Rectal smooth muscle tissue (tissue), 1 donor: Measurements from ENCODE around the gene CAMTA1.

Experiments
- H3K27ac ChIP-seq: one replicate; pipeline ENCODE4 v1.7.0; 2013; ENCODE audit warnings: low read depth, low read length, inconsistent platforms
- H3K27me3 ChIP-seq: one replicate; pipeline ENCODE4 v1.7.0; 2013; ENCODE audit warnings: low read length; ENCODE audit not compliant: control insufficient read depth, insufficient read depth
- H3K36me3 ChIP-seq: one replicate; pipeline ENCODE4 v1.7.0; 2013; ENCODE audit warnings: low read length; ENCODE audit not compliant: control insufficient read depth, insufficient read depth
- H3K4me1 ChIP-seq: one replicate; pipeline ENCODE4 v1.7.0; 2013; ENCODE audit warnings: low read length; ENCODE audit not compliant: control insufficient read depth, insufficient read depth
- H3K4me3 ChIP-seq: one replicate; pipeline ENCODE4 v1.7.0; 2013; ENCODE audit warnings: low read length
- H3K9ac ChIP-seq: one replicate; pipeline ENCODE4 v1.7.0; 2013; ENCODE audit warnings: low read length

The CAMTA1 gene

GRCh38 chr1:7538849-7539768 is 753.9 kb downstream of the CAMTA1 start:
- Histone ChIP-seq H3K4me3 (no peak overlapping the region), H3K27ac (no peak overlapping the region), H3K27me3 (peaks cover 2% of the 10 kb centered on the region), H3K4me1 (no peaks in the 10 kb centered on the region), H3K9ac (no peak overlapping the region), H3K36me3 (no peaks in the 10 kb centered on the region)

- peaks cover 2% of the 10 kb centered on the region for H3K27me3 ChIP-seq
- no peak overlapping the region for H3K27ac ChIP-seq
- no peak overlapping the region for H3K9ac ChIP-seq
- H3K4me1 ChIP-seq, result no peaks in the 10 kb centered on the region
- H3K4me3 ChIP-seq, result no peak overlapping the region
- no peaks in the 10 kb centered on the region for H3K36me3 ChIP-seq
Measured at GRCh38 chr1:7539769-7540175, 754.5 kb downstream of the CAMTA1 start.

GRCh38 chr1:7540816-7541215 is 755.6 kb downstream of the CAMTA1 start:
- Histone ChIP-seq H3K9ac (no peak overlapping the region), H3K27ac (no peak overlapping the region), H3K27me3 (peaks cover 2% of the 10 kb centered on the region), H3K36me3 (no peaks in the 10 kb centered on the region), H3K4me1 (no peaks in the 10 kb centered on the region), H3K4me3 (no peak overlapping the region)

GRCh38 chr1:7541629-7542028 is 756.4 kb downstream of the CAMTA1 start:
- Histone ChIP-seq H3K9ac (no peak overlapping the region), H3K27me3 (peaks cover 2% of the 10 kb centered on the region), H3K4me3 (no peak overlapping the region), H3K4me1 (no peaks in the 10 kb centered on the region), H3K27ac (no peak overlapping the region), H3K36me3 (no peaks in the 10 kb centered on the region)

GRCh38 chr1:7543718-7544090 is 758.5 kb downstream of the CAMTA1 start:
- Histone ChIP-seq H3K4me1 (no peaks in the 10 kb centered on the region), H3K27me3 (no peaks in the 10 kb centered on the region), H3K27ac (no peak overlapping the region), H3K36me3 (no peaks in the 10 kb centered on the region), H3K4me3 (no peak overlapping the region), H3K9ac (no peak overlapping the region)

GRCh38 chr1:7549277-7550161 is 764.3 kb downstream of the CAMTA1 start:
- Histone ChIP-seq H3K36me3 (no peaks in the 10 kb centered on the region), H3K4me1 (no peaks in the 10 kb centered on the region), H3K27me3 (peaks cover 3% of the 10 kb centered on the region), H3K27ac (no peak overlapping the region), H3K9ac (no peak overlapping the region), H3K4me3 (no peak overlapping the region)

- Histone ChIP-seq H3K27me3 (peaks cover 3% of the 10 kb centered on the region), H3K27ac (no peak overlapping the region), H3K4me3 (no peak overlapping the region), H3K36me3 (no peaks in the 10 kb centered on the region), H3K9ac (no peak overlapping the region), H3K4me1 (no peaks in the 10 kb centered on the region)
Measured at GRCh38 chr1:7550261-7550865, 765.1 kb downstream of the CAMTA1 start.

- no peak overlapping the region for H3K9ac ChIP-seq
Measured at GRCh38 chr1:7550981-7551380, 765.7 kb downstream of the CAMTA1 start.

GRCh38 chr1:7551442-7551841 is 766.2 kb downstream of the CAMTA1 start:
- H3K4me1 ChIP-seq, result no peaks in the 10 kb centered on the region
- no peak overlapping the region for H3K4me3 ChIP-seq
- no peaks in the 10 kb centered on the region for H3K36me3 ChIP-seq
- H3K27me3 ChIP-seq, result peaks cover 3% of the 10 kb centered on the region
- no peak overlapping the region for H3K9ac ChIP-seq
- H3K27ac ChIP-seq, result no peak overlapping the region

More at GRCh38 chr1:7550981-7551380, 765.7 kb downstream of the CAMTA1 start:
- no peak overlapping the region for H3K27ac ChIP-seq
- no peak overlapping the region for H3K4me3 ChIP-seq
- no peaks in the 10 kb centered on the region for H3K36me3 ChIP-seq
- H3K4me1 ChIP-seq, result no peaks in the 10 kb centered on the region
- peaks cover 3% of the 10 kb centered on the region for H3K27me3 ChIP-seq

- no peak overlapping the region for H3K27ac ChIP-seq
Measured at GRCh38 chr1:7552402-7552801, 767.1 kb downstream of the CAMTA1 start.

GRCh38 chr1:7553042-7553690 is 767.9 kb downstream of the CAMTA1 start:
- no peak overlapping the region for H3K27ac ChIP-seq
- H3K4me1 ChIP-seq, result no peaks in the 10 kb centered on the region
- peaks cover 3% of the 10 kb centered on the region for H3K27me3 ChIP-seq

More at GRCh38 chr1:7552402-7552801, 767.1 kb downstream of the CAMTA1 start:
- Histone ChIP-seq H3K4me3 (no peak overlapping the region), H3K36me3 (no peaks in the 10 kb centered on the region), H3K4me1 (no peaks in the 10 kb centered on the region), H3K27me3 (peaks cover 3% of the 10 kb centered on the region), H3K9ac (no peak overlapping the region)

More at GRCh38 chr1:7553042-7553690, 767.9 kb downstream of the CAMTA1 start:
- no peak overlapping the region for H3K9ac ChIP-seq
- H3K4me3 ChIP-seq, result no peak overlapping the region
- no peaks in the 10 kb centered on the region for H3K36me3 ChIP-seq
